Type B pancreatic cell (in vitro differentiated cells): ENCODE measurements around the gene KY. TPM values are rescaled to one million over a fixed set of nuclear protein-coding genes. Genes with fewer than 3 reads are reported as not detected.
A peak's percentile ranks its signal among the peaks of the same experiment; 100 is the strongest.

Source experiments
- DNase-seq: peaks from one replicate; pipeline ENCODE4 v3.0.0; 2021; ENCODE audit warnings: mixed read lengths; ENCODE audit not compliant: unreplicated experiment; ENCODE audit errors: extremely low spot score
- H3K27ac Mint-ChIP-seq: 2 replicates; pipeline ENCODE4 v1.8.0; 2021; ENCODE audit warnings: mild to moderate bottlenecking, mixed read lengths
- H3K27me3 Mint-ChIP-seq: 2 replicates; pipeline ENCODE4 v1.8.0; 2021; ENCODE audit warnings: mixed read lengths
- H3K36me3 Mint-ChIP-seq: 2 replicates; pipeline ENCODE4 v1.8.0; 2021; ENCODE audit warnings: mixed read lengths
- H3K4me1 Mint-ChIP-seq: one replicate; pipeline ENCODE4 v1.8.0; 2021; ENCODE audit warnings: mixed read lengths; ENCODE audit not compliant: unreplicated experiment
- H3K4me3 Mint-ChIP-seq: 2 replicates; pipeline ENCODE4 v1.8.0; 2021; ENCODE audit warnings: mild to moderate bottlenecking, mixed read lengths
- H3K9me3 Mint-ChIP-seq: 2 replicates; pipeline ENCODE4 v1.8.0; 2021; ENCODE audit warnings: mixed read lengths
- total RNA-seq: library from RNA; stranded (reverse); gene quantifications from 2 replicates; pipeline ENCODE4 v1.2.1, GENCODE V29; 2021; ENCODE audit warnings: low replicate concordance
- TF ChIP-seq, protein P1 (sequence below): fragments of 200-600 bp; sonication (generic); conservative IDR thresholded peaks from 2 replicates; pipeline ENCODE4 v1.5.0; 2021; ENCODE audit warnings: antibody characterized with exemption, mild to moderate bottlenecking

The KY gene
- total RNA-seq, 1 donor from 2014 or later: 0.58 TPM

DNA sequence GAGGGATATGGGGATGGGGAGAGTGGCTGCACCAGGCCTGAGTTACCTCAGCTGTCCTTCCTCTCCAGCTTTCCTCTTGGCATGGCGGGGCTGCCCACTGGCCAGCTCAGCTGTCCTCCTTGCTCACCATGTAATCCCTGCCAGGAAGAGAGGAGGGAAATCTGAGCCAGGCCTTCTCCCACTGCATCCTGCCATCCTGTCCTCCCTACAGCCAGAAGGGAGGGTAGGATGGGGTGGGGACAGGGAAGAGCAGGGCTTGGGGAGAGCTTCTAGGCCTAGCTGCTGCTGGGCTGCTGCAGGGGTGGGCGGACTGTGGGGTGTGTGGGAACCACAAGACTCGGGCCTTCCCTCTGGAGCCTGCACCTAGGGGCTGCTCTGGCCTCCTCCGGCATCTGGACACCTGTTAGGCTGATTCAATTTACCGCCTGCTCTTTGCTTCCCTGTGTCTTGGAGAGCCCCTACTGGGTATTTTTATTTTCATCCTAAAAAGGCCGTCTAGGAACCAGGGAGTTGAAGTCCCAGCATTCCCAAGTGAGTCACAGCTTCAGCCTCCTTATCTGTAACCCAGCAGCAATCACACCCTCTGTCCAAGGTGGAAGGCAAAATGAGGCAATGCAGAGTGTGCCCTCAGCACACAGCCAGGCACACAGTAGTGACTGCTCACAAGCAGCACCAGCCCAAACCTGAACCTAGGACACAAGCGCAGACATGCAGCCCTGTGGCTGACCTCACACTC is 13.1 kb upstream of the KY start:
- Mint-ChIP-seq H3K4me1 (no peaks in the 10 kb centered on the region), H3K27me3 (peaks cover 35% of the 10 kb centered on the region), H3K9me3 (no peaks in the 10 kb centered on the region), H3K4me3 (no peak overlapping the region), H3K27ac (no peak overlapping the region), H3K36me3 (no peaks in the 10 kb centered on the region)
- DNase-seq: no peak
- TF ChIP-seq, protein P1, sequence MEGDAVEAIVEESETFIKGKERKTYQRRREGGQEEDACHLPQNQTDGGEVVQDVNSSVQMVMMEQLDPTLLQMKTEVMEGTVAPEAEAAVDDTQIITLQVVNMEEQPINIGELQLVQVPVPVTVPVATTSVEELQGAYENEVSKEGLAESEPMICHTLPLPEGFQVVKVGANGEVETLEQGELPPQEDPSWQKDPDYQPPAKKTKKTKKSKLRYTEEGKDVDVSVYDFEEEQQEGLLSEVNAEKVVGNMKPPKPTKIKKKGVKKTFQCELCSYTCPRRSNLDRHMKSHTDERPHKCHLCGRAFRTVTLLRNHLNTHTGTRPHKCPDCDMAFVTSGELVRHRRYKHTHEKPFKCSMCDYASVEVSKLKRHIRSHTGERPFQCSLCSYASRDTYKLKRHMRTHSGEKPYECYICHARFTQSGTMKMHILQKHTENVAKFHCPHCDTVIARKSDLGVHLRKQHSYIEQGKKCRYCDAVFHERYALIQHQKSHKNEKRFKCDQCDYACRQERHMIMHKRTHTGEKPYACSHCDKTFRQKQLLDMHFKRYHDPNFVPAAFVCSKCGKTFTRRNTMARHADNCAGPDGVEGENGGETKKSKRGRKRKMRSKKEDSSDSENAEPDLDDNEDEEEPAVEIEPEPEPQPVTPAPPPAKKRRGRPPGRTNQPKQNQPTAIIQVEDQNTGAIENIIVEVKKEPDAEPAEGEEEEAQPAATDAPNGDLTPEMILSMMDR: no peak

DNA sequence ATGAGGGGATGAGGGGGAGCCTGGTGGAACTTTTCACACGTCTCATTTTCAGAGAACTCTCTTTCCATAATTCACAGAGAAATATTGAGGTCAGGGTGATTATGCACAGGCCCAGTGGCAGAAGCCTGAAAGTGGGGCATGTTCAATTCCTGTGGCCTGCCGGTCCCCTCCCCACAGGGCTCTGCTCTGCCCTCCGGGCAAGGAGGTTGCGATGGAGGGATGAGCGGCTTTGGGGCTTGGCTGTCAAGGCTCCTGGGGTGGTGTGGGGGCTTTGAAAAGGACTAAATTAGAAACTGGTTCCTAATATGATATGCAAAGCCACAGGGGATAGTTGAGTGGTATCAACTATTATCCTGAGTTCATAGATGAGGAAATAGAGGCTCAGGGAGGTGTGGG is 9.2 kb upstream of the KY start:
- no peak overlapping the region for H3K27ac Mint-ChIP-seq
- H3K27me3 Mint-ChIP-seq: peaks cover 44% of the 10 kb centered on the region
- H3K4me3 Mint-ChIP-seq: no peak overlapping the region
- H3K36me3 Mint-ChIP-seq: no peaks in the 10 kb centered on the region
- TF ChIP-seq, protein P1: no peak
- H3K9me3 Mint-ChIP-seq: no peaks in the 10 kb centered on the region
- no peaks in the 10 kb centered on the region for H3K4me1 Mint-ChIP-seq
- no peak for DNase-seq

DNA sequence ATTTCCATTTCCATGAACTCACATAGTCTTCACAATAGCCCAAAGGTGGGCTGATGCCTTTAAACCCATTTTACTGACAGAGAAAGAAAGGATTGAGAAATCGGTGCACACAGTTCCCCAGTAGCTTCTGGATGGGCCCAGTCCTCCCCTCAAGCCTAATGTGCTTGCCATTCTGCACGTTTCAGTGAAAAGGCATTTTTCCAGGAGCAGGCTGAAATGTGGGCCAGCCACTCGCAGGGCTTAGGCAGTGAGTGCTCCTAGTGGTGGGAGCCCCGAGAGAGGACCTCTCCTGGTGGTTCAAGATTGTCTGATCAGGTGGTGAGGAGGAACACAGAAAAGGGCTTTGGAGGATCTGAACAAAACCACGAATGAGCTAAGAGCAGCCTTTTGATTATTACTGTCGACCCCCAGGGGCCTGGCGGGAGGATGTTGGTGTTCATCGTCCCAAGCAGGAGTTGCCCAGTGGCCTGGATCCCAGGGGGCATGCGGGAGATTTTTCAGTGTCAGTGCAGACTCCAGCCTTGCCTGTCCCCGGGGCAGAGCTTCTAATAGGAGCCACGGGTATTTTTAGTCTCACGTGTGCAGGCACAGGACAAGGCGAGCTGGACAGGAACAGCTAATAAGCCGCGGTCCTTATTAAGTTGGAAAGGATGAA is 8.7 kb upstream of the KY start:
- no peak for DNase-seq

DNA sequence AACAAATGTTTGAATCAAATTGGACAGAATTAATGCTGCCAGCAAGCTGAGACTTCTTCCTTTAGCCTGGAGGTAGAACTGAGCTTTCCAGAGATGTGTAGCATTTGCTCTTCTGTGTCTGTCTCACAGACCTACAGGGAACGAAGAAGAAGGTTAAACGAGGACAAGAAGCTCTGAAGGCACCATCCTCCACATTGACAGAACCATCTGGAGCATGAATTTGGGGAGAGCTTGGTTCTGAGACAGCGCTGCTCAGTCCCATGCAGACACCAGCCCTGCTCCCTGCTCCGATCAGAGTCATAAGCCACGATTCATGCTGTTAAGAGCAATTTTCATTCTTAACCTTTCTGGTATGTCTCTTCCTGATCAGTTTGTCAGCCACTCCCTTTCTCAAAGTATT is 7.7 kb upstream of the KY start:
- Mint-ChIP-seq H3K9me3 (no peaks in the 10 kb centered on the region), H3K4me1 (no peaks in the 10 kb centered on the region), H3K36me3 (no peaks in the 10 kb centered on the region), H3K4me3 (no peak overlapping the region), H3K27me3 (peaks cover 59% of the 10 kb centered on the region), H3K27ac (no peak overlapping the region)
- TF ChIP-seq, protein P1: no peak
- no peak for DNase-seq

More for the DNA sequence above, 8.7 kb upstream of the KY start:
- H3K9me3 Mint-ChIP-seq: no peaks in the 10 kb centered on the region
- peaks cover 50% of the 10 kb centered on the region for H3K27me3 Mint-ChIP-seq
- no peak overlapping the region for H3K27ac Mint-ChIP-seq
- TF ChIP-seq, protein P1: no peak
- no peaks in the 10 kb centered on the region for H3K36me3 Mint-ChIP-seq
- H3K4me3 Mint-ChIP-seq: no peak overlapping the region
- no peaks in the 10 kb centered on the region for H3K4me1 Mint-ChIP-seq

DNA sequence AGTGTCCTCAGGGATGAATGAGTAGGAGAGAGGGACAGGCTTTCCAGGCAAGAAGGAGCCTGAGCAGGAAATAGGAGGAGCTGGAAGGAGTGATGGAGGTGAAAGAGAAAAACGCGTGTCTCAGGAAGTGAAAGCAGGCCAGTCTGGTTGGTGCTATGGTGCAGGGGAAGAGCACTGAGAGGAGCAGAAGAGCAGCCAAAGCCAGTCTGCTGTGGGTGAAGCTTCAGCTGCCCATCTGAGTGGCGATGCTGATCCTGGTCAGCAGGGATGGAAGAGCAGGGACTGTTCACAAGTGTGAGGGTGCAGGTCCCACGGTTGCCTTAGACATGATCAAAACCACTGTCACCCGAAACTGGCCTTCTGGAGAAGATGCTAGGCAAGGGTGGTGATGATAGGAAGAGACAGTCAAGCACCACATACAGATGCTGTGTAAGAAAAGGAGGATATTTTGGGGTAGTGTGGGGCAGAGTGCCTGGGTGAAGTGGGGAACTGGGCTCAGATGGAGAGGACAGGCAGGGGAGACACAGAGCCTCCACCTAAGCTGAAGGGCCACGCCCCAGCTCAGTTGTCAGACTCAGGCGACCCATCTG is 5.5 kb upstream of the KY start:
- Mint-ChIP-seq H3K27me3 (peaks cover 76% of the 10 kb centered on the region), H3K4me1 (no peaks in the 10 kb centered on the region), H3K36me3 (no peaks in the 10 kb centered on the region), H3K9me3 (no peaks in the 10 kb centered on the region), H3K4me3 (no peak overlapping the region), H3K27ac (no peak overlapping the region)
- peak; percentile 59 for DNase-seq
- TF ChIP-seq, protein P1: no peak
